NCI-H1694 treated with DMSO at 0.1 percent for 48 hours (cell line): ENCODE measurements around the gene PSMC3.
A peak's percentile ranks its signal among the peaks of the same experiment; 100 is the strongest.

ENCODE experiments used
- DNase-seq: peaks from one replicate; lab custom pipeline; 2025; lab: John Stamatoyannopoulos, UW

PSMC3 gene

DNA sequence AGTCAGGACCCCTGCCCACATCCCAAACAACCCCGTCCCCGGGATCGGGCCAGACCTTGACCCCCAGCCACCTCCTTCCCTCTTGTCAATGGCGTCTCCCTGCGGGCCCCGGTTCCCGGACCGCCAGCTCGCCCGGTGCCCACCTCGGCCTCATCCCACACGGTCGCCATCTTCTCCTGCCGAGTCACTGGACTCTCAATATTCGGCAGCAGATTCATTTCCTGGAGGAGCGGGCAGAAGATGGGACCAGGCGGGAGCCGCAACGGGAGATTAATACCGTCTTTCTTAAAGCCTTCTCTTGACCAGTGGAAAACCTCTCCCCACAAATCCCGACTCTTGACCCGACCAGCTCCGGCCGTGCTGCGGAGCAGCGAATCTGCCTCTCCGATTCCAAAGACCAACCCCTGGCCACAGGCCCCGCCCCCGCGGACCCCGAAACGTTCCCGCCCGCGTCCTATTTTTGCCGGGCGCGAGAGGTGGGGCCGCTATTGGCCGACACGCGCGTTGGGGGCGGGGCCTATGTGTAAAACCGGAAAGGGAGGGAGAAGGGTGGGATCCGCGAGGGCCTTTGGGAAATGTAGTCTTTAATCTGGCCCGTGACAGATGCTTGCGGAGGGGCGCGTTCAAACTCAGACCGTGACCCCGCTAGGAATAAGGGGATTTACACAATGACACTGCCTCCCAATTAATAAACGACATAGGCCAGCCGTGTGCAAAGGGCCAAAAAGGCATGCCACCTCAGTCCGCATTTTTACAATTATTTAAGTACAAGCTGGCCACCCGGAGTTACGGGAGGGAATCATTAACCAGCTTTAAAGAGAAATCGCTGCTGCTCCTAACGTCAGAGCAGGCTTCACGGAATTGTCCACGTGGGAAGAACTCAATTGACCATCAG is at the start of gene PSMC3:
Gene PSMC3 (minus strand): TSS at position 378 of the 895 bp plus-strand sequence. CDS start 160 bp downstream, at position 218.
- peak; percentile 83 for DNase-seq

DNA sequence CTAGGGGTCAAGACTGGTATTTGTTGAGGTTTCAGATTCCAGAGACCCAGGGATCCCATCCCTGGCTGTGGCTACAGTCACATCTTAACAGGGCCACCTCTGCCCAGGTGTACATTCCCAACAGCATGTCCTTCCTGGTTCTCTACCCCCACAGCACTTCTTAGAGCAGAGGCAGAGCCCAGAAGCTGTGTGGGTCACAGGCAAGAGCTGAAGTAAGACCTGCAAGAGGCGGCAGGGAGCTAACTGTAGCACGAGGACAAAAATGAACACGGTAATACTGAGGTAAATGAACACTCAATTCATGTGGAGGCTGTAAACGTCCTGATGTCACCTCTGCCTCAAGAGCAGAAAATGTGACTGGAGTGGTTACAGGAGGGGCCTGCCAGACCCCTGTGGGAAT is 44.4 kb upstream of the PSMC3 start:
- DNase-seq: no peak

DNA sequence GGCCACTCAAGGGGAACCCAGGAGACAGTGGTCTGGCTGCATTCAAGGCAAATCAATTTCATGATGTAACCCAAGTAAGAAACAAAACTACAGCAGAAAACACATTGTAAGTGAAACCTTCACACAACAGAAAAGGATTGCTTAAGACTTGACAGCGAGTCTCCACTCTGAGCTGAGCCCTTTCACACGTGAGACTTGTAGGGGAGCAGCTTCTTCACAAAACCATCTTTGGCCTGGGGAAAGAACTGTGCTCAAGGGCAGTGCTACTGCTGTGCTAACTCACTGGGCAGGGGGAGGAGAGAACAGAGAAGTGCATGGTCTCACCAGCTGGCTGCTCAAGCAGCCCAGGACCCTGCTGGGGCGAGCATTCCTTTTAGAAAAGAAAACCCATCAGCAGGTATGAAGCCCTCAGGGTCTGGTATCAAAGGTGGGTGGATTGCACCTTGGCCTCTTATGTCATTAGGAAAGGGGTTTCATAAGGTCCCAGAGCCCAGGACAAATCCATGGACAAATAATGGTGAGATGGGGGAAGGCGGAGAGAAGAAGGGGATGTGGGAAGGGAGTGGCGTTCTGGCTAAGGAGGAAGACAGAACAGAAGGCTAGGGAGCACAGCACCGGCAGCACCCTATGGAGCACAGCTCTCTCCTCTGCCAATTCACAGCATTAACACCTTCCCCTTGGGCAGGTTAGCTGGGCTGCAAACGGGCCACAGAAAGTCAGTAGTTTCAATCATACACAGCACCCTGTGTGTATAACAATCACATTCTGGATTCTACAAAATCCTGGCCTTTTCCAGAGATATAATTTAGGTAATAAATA is 43.3 kb upstream of the PSMC3 start:
- DNase-seq: no peak

DNA sequence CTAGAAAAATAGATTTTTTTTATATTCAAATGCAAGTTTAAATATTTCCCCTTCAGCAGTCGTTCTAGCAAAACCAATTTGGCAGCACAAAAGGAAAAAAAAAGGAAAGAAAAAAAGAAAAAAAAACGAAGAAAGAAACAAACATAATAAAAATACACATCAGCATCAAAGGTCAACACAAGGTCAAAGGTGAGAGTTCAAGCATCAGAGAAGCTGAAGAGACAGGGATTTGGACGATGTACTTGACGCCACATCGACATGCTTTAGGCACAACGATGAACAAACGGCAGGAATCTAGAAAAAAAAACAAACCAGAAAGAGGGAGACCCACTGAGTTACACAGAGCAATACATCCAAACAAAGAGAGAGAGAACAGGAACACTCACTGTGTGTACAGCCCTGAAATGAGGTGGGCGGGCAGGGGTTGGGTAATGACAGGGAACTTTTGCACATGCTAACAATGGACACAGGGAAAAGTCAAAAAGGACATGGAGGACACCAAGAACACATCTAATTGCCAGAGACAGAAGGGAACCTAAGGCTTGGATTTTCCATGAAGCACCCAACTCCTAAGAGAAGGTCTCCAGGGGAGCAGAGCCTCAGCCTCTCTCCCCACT is 42.5 kb upstream of the PSMC3 start:
- DNase-seq: no peak

DNA sequence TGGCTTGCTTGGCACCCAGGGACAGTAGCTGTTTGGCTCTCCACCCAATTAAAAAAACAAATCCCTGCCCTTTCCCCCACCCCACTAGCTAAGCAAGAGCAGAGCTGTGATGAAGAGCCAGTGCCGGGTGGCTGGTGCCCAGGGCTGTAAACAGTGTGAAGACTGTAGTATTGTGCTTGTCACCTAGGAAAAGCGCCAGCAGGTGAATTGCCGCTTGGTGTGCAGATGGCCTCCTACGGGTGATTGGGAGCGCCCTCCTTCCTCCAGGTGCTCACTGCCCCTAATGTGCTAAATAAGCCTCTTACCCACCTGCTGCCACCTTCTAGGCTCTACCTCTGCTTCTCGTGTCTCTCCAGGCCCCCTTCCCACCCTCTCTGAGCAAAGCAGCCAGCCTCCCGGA is 41.1 kb upstream of the PSMC3 start:
- no peak for DNase-seq

DNA sequence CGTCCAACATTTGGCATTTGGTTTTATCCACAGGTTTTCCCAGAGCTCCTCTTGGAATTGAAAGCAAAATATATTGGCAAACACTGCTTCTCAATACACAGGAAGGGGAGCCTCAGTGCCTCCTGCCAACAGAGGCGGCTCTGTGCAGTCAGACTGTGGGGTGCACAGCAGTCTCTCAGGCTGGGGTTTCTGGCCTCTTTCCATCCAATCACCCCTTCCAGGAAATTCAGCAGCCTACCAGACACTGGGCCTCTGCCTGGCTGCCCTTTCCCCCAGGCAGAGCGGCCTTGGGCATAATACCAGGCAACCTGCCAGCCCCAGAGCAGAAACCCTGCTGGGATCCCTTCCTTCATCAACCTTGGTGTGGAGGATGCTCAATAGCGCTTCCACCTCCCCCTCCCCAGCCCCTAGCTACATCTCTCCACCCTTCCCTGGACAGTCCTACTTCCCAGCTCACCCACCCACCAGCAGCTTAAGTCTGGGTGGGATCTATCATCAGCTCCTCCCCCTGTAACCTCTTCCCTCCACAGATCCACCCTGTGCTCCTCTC is 40.5 kb upstream of the PSMC3 start:
- DNase-seq: no peak

DNA sequence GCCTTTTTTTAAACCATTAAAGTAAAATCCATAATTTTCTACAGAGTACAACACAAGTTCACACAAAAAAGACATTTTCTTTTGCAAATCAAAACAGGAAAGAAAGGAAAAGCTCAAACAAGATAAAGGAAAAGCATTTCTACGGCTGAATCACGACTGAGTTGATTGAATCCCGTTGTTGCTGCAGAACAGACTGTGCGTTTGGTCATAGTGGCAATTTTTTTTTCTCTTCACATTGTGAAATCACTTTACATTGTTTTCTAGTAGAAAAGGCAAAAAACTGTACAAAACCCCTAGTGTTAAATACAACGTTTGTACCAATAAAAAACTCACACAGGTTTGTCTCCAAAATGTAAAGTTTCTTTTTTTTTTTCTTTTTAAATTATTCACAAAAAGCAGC is 40.0 kb upstream of the PSMC3 start:
- no peak for DNase-seq

DNA sequence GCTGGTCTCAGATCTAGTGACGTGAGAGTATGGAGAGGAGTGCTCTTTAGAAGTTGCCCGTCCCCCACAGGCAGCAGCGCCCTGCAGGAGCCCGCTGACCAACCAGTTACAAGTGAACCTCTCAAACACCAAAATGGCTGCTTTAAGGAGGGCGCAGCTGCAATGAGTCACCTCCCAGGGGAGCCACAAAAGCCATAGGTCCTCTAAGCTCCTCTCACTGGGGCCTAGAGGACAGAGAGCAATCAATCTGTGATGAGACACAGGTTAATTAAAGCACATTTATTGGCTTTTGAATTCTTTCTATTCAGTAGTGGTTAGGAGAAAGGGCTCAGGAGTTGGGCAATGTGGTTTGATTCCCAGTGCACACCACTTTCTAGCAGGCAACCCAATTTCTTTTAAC is 38.2 kb upstream of the PSMC3 start:
- DNase-seq: no peak

DNA sequence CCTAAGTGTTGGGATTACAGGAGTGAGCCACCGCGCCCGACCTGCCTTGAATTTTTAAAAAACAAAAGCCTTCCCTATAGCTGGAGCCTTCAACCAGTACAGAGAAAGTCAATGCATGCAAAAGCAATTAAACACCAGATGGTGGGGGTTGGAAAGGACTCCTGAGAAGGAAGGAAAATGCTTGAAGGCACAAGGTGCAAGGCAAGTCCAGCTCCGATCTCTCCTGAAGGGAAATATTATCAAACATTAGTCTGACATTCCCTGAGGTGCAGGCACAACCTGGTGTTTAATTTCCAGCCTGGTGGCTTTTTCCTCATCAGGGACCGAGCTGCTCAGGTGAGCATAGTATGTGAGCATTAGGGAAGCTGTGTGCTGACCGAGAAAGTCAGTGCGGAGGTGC is 35.6 kb upstream of the PSMC3 start:
- DNase-seq: no peak

DNA sequence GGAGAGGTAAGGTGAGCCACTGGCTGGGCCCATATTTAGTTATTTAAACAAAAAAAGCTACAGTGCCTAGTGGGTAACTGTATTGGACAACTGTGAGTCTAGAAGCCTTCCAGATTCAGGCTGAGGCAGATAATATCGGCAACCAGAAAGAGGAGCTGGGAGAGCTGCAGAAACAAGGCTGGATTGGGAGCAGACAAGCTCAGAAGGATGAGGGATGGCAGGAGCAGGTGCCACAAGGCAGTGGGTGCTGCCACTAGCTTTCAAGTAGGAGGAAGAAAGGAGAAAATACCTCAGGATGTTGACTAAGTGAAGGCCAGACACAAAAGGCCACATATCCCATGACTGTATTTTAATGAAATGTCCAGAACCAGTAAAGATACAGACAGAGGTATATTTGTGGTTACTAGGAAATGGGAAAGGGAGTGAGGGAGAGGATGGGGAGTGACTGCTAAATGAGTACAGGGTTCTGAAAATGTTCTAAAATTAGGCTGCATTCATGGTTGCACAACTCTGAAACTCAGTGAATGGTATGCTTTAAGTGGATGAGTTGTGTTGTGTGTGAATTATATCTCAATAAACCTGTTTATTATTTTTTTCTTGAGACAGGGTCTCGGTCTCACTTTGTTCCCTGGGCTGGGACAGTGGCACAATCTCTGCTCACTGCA is 34.5 kb upstream of the PSMC3 start:
- DNase-seq: no peak

DNA sequence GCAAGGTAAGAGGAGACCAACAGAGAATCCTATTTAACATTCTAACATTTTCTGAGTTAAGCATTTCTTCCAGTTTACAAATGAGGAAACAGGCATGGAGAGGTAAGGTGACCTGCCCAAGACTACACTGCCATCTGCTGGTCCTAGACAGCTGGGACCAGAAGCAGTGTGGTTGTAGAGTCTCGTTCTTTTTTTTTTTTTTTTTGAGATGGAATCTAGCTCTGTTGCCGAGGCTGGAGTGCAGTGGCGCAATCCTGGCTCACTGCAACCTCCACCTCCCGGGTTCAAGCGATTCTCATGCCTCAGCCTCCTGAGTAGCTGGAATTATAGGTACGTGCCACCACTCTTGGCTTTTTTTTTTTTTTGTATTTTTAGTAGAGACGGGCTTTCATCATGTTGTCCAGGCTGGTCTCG is 28.0 kb upstream of the PSMC3 start:
- DNase-seq: peak; percentile 78

DNA sequence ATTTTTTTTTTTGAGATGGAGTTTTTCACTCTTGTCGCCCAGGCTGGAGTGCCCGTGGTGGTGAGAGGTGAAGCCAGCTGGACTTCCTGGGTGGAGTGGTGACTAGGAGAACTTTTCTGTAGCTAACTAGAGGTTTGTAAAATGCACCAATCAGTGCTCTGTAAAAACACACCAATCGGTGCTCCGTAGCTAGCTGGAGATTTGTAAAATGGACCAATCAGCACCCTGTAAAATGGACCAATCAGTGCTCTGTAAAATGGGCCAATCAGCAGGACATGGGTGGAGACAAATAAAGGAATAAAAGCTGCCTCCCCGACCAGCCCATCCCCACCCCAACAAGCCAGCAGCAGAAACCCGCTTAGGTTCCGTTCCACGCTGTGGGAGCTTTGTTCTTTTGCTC is 27.1 kb upstream of the PSMC3 start:
- DNase-seq: no peak

DNA sequence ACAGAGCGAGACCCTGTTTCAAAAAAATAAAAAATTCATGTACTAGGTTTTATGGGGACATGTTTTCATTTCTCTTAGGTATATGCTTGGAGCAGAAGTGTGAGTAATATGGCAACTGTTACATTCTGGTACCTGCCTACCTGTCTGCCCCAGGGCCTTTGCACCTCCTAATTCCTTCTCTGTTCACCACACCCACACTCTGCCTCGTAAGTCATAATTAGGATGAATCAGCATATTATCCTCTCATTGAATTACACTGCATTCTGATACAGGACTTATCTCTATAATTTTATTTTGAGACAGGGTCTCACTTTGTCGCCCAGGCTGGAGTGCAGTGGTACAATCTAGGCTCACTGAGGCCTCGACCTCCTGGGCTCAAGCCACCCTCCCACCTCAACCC is 25.8 kb upstream of the PSMC3 start:
- DNase-seq: no peak

DNA sequence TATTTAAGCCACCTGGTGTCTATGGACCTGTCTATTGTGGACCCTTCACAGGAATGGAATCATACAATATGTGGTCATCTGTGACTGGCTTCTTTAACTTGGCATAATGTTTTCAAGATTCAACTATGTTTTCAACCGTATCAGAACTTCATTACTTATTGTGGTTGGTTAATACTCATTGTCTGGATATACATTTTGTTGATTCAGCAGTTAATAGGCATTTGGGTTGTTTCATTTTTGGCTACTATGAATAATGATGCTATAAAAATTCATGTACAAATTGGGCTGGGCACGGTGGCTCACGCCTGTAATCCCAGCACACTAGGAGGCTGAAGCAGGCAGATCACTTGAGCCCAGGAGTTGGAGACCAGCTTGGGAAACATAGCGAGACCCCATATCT is 25.2 kb upstream of the PSMC3 start:
- no peak for DNase-seq

DNA sequence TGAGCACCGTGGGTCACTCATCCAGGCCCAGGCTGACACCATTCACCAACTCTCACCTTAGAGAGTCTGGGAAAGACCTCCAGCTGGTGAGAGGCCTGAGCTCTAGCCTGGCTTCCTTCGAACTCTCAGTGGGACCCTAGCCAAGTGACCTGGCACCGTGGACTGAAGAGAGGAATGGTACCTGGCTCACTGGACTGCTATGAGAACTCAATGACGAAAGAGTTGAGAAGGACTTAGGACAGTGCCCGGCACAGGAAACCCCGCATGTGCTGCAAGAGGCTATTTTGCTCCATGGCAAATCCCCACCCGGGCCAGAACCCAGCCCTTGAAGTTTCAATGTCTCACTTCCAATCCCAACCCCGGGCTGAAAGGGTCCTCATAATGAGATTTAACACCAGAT is 23.3 kb upstream of the PSMC3 start:
- no peak for DNase-seq

DNA sequence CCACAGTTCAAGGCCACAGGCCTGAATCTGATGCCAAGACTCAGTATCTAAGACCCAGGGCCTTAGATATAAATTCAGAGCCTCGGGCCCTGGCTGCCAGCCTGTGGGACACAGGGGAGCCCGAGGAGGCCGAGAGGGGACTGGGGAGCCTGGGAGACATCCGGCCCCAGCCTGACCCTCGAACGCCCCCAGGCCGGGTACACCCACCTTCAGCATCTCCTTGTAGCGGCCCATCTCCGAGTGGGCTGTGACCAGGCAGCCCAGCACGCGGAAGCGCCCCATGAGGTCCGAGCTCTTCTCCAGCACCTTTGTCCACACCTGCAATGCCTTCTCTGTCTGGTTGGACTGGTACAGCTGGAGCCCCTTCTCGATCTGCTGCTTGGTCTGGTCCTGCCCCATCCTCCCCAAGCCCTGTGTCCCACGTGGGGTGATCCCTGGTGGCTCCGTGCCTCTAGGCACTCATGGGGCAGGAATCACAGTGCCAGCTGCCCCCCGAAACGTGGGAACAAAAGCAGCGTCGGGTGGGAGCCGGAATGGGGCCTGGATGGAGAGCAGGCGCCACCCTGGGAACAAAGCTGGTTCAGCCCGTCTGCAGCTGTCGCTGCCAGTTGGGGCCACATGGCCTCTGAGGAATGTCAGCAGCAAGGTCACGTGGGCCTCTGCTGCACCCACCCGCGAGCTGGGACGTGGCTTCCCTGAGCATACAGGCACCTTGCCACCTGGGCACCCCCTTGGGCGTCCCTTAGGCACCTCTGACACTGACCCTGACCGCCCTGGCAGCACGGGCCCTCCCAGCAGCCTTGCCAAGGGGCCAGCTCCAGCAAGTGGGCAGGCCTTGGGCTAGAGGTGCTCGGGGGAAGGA is 22.6 kb upstream of the PSMC3 start, which contains the start of gene RAPSN:
Gene RAPSN (minus strand): TSS at position 571 of the 862 bp plus-strand sequence. CDS start 172 bp downstream, at position 399.
- no peak for DNase-seq

DNA sequence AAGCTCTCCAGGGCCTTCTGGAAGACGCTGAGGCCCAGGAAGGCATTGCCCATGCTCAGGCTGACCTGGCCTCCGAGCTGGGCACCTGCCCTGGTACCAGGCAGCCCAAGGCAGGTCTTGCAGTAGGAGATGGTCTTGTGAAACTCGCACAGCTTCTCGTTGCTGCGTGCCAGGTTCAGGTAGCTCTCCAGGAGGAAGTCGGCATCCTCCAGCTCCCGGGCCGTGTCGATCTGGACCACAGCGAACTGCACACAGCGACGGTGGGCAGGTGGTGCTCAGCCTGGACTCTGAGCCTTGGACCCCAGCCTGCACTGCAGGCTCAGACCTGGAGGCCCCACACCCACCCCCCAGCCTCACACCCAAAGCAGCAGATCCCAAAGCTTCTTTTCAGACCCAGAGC is 21.7 kb upstream of the PSMC3 start:
- no peak for DNase-seq

DNA sequence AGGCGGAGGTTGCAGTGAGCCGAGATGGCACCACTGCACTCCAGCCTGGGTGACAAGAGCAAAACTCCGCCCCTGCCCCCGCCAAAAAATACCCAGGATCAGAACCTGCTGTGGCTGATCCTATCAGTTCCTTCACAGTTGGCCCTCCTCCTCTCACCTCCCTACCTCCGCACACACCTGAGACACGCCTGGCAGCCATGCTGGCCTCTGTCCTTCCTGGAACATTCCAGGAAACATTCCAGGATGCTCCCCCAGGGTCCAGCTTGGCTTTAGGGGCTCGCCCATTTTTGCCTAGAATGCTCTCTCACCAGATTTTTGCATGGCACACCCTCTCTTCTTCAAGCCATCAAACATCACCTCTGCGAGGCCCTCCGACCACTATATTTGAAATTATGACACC is 20.6 kb upstream of the PSMC3 start:
- no peak for DNase-seq

DNA sequence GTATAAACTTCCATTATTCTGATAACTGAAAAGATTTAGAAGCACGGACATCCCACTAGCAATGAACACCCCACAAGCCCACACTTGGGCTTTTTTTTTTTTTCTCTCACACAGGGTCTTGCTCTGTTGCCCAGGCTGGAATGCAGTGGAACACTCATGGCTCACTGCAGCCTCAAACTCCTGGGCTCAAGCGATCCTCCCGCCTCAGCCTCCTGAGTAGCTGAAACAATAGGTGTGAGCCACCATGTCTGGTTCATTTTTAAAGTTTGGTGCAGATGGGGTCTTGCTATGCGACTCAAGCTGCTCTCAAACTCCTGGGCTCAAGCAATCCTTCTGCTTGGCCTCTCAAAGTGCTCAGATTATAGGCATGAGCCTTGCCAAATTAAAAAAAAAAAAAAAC is 19.6 kb upstream of the PSMC3 start:
- no peak for DNase-seq

DNA sequence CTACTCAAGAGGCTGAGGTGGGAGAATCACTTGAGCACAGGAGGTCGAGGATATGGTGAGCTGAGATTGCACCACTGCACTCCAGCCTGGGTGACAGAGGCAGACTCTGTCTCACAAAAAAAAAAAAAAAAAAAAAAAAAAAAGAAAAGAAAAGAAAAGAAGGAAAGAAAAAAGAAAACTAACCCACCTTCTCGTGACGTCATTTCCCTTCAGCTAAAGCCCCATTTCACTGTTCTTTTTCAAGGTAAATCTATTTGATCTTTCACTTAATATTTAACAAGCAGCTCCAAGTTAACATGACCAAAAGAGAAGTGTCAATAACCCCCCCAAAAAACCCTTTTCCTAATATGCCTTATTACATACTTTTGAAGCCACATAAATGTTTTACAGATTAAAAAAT is 17.6 kb upstream of the PSMC3 start:
- DNase-seq: no peak
